ENCODE data around the gene POLD2. TPM values are rescaled to one million over a fixed set of nuclear protein-coding genes. Genes with fewer than 3 reads are reported as not detected.

Gene POLD2
- total and polyA plus RNA-seq, 8 donors: 68.3 to 116 (median 111) TPM

- Histone ChIP-seq H3K36me3 (peaks cover 0 to 93% of the 10 kb centered on the region in 2 donors), H3K27ac (no peak overlapping the region), H3K4me1 (no peaks in the 10 kb centered on the region), H3K27me3 (no peaks in the 10 kb centered on the region), H3K4me3 (no peak overlapping the region), H3K9me3 (no peaks in the 10 kb centered on the region)
- no peak for DNase-seq
- intact Hi-C loops (cut with DNase I): no loop called here
- no peak for ATAC-seq
- no peak for TF ChIP-seq CTCF (IDR thresholded peaks at IDR 0.05)
Measured at GRCh38 chr7:44112997-44113763, 10.2 kb downstream of the POLD2 start.

GRCh38 chr7:44112231-44112996 is 10.9 kb downstream of the POLD2 start:
- peaks cover 0 to 91% of the 10 kb centered on the region in 2 donors for H3K36me3 ChIP-seq

GRCh38 chr7:44111761-44112160 is 11.6 kb downstream of the POLD2 start:
- intact Hi-C loops (cut with DNase I): no loop called here
- Histone ChIP-seq H3K27ac (no peak overlapping the region), H3K36me3 (peaks cover 0 to 84% of the 10 kb centered on the region in 2 donors), H3K4me3 (no peak overlapping the region), H3K9me3 (no peaks in the 10 kb centered on the region), H3K4me1 (no peaks in the 10 kb centered on the region), H3K27me3 (no peaks in the 10 kb centered on the region)
- no peak for ATAC-seq
- TF ChIP-seq CTCF (IDR thresholded peaks at IDR 0.05): no peak
- DNase-seq: no peak

More at GRCh38 chr7:44112231-44112996, 10.9 kb downstream of the POLD2 start:
- no peak overlapping the region for H3K27ac ChIP-seq
- no peaks in the 10 kb centered on the region for H3K4me1 ChIP-seq
- no peak for ATAC-seq
- TF ChIP-seq CTCF (IDR thresholded peaks at IDR 0.05): no peak
- H3K27me3 ChIP-seq: no peaks in the 10 kb centered on the region
- H3K4me3 ChIP-seq: no peak overlapping the region
- intact Hi-C loops (cut with DNase I): no loop called here
- DNase-seq: no peak
- no peaks in the 10 kb centered on the region for H3K9me3 ChIP-seq

GRCh38 chr7:44110719-44111635 is 12.4 kb downstream of the POLD2 start:
- Histone ChIP-seq H3K4me3 (no peak overlapping the region), H3K27me3 (peaks cover 0 to 4% of the 10 kb centered on the region in 2 donors), H3K36me3 (peaks cover 0 to 76% of the 10 kb centered on the region in 2 donors), H3K4me1 (no peaks in the 10 kb centered on the region), H3K27ac (no peak overlapping the region), H3K9me3 (no peaks in the 10 kb centered on the region)
- intact Hi-C loops (cut with DNase I): no loop called here
- DNase-seq: peak in 1 of 4 donors; percentile 47
- ATAC-seq: no peak
- TF ChIP-seq CTCF (IDR thresholded peaks at IDR 0.05): no peak

All from left lung (tissue), 10 donors.